ENCODE measurements around the gene MYO9B.
A peak's percentile ranks its signal among the peaks of the same experiment; 100 is the strongest.

The MYO9B gene

DNA sequence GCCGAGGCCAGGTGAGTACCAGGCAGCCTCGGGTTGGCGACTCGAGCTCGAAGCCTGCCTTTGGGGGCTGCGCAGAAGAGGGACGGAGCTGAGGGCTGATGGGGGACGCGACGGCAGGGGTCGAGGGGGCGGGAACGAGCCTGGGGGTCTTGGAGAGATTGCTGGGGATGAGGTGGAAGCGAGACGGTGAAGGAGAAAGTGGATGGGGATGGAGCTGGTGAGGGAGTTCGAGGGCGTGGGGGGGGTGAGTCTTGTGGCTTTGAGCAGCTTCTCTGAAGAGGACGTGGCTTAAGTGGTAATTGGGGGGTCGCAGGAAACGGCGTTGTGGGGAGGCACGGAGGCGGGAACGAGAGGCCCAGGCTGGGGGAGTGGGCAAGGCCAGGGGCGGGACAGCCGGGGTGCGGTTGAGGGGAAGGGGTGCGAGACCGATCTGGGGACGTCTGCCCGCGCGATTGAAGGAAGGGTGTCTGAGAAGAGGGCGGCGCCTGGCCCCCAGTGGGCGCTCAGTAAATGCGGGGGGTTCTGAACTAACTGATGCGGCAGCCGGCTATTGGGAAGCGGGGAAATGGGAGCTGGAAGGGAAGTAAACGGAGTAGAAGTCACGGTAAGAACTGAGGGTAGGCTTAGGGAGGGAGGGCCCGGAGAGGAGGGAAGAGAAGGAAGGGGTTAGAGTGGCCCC lies 426 bp downstream of the MYO9B start:
- ATAC-seq (no peak), DNase-seq (peak; percentile 60)
- H3K4me1 Mint-ChIP-seq: peaks cover 65% of the 10 kb centered on the region
- H3K36me3 Mint-ChIP-seq (ENCODE audit: low read depth): peaks cover 22% of the 10 kb centered on the region
- H3K27ac Mint-ChIP-seq: peak overlapping the region; percentile 84
- no peaks in the 10 kb centered on the region for H3K27me3 Mint-ChIP-seq
- H3K9me3 Mint-ChIP-seq: no peaks in the 10 kb centered on the region
- peak overlapping the region; percentile 99 for H3K4me3 Mint-ChIP-seq

DNA sequence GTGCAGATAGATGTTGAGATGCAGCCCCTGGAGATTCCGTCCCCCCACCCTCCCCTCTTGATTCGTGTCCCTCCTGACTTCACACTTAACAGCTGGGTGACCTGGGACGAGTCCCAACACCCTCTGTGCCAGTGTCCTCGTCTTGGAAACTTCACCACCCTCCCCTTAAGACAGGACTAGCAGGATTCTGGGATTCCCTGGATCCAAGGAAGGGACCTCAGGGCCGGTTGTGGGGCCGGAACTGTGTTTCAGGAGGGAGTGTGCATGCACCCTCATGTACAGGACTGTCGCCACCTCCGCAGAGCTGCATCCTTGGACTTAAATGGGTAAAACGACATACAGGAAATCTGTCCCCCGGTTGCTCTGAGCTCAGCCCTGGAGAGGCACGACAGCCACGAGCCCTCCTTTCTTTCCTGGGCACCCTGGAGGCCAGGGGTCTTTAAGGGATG lies 990 bp downstream of the MYO9B start:
- Mint-ChIP-seq H3K36me3 (ENCODE audit: low read depth) (peaks cover 17% of the 10 kb centered on the region), H3K4me1 (peaks cover 68% of the 10 kb centered on the region), H3K27ac (peak overlapping the region; percentile 84), H3K4me3 (peak overlapping the region; percentile 99), H3K9me3 (no peaks in the 10 kb centered on the region), H3K27me3 (no peaks in the 10 kb centered on the region)
- DNase-seq: peak; percentile 31
- no peak for ATAC-seq

DNA sequence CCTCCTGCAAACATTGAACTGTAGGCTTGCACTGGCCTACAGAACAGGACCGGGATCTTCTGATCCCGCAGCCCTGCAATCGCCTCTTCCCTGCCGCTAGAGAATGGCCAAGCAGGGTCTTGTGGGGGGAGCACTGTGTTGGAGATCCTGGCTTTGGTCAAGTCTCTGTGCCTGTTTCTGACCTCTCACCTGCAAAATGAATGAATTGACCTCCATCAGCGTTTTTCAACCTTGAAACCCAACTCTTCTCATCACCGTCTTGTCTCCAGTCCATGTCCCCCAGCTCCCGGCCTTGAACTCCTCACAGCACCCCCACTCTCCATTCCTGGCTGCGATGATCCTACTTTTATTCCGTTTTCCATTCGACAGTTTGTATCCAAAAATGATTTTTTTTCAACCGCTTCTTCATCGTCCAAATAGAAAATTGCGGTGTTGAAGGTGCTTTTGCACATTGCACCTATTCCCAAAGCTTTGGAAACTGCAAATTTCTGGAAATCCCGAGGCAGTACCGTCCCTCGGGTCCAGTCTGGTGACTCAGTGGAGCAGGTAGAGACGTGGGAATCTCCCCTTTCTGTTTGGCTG lies 2.0 kb downstream of the MYO9B start:
- Mint-ChIP-seq H3K27ac (peak overlapping the region; percentile 13), H3K27me3 (no peaks in the 10 kb centered on the region), H3K36me3 (ENCODE audit: low read depth) (peaks cover 16% of the 10 kb centered on the region), H3K9me3 (no peaks in the 10 kb centered on the region), H3K4me3 (peak overlapping the region; percentile 99), H3K4me1 (peaks cover 76% of the 10 kb centered on the region)
- DNase-seq (no peak), ATAC-seq (no peak)

DNA sequence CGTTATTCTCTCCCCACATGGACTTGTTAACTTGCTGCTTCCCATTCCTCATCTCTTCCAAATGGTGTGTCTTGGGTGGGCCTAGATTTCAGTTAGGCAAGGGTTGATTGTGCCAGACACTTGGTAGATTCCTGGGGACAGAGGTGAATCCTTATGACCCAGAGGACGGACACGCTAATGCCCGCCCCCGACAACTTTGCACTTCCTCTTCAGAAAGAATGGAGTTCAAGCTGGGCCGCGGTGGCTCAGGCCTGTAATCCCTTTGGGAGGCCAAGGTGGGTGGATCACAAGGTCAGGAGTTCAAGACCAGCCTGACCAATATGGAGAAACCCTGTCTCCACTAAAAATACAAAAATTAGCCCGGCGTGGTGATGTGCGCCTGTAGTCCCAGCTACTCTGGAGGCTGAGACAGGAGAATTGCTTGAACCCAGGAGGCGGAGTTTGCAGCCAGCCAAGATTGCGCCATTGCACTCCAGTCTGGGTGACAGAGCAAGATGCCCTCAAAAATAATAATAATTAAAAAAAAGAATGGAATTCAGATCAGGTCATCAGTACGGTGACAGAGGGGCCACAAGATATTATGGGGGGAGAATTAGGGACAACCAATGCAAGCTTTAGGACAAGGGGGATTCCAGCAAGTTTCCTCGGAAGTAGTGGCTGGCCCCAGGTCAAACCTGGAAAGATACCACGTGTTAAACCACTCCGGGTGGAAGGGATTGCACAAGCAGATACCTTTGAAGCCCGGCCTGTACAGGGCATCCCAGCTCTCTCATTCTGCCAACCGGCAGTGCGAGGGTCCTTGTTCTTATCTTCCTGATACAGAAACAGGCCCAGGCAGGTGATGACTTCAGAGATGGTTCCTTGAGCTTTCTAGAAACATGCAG lies 2.7 kb downstream of the MYO9B start:
- DNase-seq (no peak), ATAC-seq (no peak)
- Mint-ChIP-seq H3K4me3 (peak overlapping the region; percentile 58), H3K36me3 (ENCODE audit: low read depth) (peaks cover 8% of the 10 kb centered on the region), H3K27ac (no peak overlapping the region), H3K9me3 (no peaks in the 10 kb centered on the region), H3K4me1 (peaks cover 75% of the 10 kb centered on the region), H3K27me3 (no peaks in the 10 kb centered on the region)

DNA sequence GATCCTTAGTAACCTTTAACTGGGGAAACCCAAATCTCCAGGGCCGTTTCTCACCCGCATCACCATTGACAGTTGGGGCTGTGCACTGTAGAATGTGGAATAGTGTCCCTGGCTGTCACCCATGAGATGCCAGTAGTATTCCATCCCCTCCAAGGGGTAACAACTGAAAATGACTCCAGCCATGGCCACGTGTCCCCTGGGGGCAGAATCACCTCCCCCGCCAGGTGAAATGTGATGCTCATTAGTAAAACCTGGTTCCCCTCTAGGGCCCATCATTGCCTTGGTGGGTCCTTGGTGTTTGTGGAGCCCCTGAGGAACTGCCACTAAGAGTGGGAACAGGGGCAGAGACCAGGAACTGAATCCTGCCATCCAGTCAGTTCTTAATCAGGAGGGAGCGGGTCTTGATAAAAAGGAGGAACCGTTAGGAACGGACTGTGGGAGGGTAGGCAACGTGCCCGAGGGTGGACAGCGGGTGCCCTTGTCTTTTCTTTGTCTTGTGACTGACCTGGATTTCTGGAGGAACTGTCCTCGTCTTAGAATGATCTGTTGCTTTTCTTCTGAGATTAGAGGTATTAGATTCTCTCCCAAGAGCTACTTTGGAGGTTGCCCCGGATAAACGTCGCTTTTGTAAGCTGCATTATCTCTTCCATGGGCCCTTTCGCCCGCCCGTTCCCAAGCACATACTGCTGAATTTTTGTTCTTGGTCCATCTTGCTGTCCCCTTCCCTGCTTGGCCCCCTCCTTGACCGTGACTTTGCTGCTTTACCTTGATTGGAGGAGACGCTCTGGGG lies 3.5 kb downstream of the MYO9B start:
- Mint-ChIP-seq H3K4me3 (peak overlapping the region; percentile 56), H3K4me1 (peaks cover 67% of the 10 kb centered on the region), H3K9me3 (no peaks in the 10 kb centered on the region), H3K36me3 (ENCODE audit: low read depth) (peaks cover 3% of the 10 kb centered on the region), H3K27ac (peak overlapping the region; percentile 76), H3K27me3 (no peaks in the 10 kb centered on the region)
- DNase-seq: peak; percentile 11
- no peak for ATAC-seq

DNA sequence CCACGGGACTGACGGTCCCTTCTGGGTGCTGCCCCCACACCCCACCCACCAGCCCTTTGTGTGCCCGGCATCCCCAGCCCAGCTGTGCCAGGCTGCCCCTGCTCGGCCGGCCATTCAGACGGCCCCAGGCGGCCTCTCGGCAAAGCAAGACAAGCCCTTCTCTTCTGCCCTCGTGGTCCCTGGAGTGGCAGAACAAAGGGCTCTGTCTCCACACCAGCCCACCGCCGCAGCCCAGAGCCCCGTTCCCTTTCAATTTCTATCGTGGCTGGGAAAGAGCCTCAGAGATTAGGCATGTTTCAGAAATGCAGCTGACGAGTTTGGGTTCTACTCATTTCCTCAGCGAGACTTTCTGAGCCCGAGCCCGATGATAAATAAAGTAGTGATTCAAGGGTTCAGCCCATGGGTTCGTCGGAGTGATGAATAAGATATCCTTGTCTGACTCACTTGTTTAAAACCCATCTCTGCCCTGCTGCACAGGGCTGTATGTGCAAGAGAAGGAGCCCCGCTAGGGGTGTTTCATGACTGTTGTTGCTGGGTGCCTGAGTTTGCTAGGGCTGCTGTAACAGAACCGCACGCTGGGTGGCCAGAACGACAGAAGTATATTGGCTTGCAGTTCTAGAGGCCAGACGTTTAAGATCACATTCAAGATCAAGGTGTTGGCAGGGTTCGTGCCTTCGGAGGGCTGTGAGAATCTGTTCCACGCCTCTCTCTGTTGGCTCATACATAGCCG lies 4.3 kb downstream of the MYO9B start:
- Mint-ChIP-seq H3K4me1 (peaks cover 60% of the 10 kb centered on the region), H3K27ac (peak overlapping the region; percentile 76), H3K4me3 (peak overlapping the region; percentile 56), H3K36me3 (ENCODE audit: low read depth) (peaks cover 3% of the 10 kb centered on the region), H3K9me3 (no peaks in the 10 kb centered on the region), H3K27me3 (no peaks in the 10 kb centered on the region)
- ATAC-seq (peak; percentile 86), DNase-seq (peak; percentile 70)

DNA sequence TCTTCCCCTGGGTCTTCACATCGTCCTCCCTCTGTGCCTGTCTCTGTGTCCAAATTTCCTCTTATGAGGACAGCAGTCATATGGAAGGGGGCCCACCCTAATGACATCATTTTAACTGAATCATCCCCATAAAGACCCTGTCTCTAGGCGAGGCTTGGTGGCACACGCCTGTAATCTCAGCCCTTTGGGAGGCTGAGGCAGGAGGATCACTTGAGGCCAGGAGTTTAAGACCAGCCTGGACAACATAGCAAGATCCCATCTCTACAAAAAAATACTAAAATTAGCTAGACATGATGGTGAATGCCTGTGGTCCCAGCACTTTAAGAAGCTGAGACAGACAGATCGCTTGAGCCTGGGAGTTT lies 4.8 kb downstream of the MYO9B start:
- peaks cover 60% of the 10 kb centered on the region for H3K4me1 Mint-ChIP-seq
- ATAC-seq: no peak
- peak overlapping the region; percentile 59 for H3K27ac Mint-ChIP-seq
- H3K9me3 Mint-ChIP-seq: no peaks in the 10 kb centered on the region
- no peak for DNase-seq
- H3K36me3 Mint-ChIP-seq (ENCODE audit: low read depth): peaks cover 3% of the 10 kb centered on the region
- H3K4me3 Mint-ChIP-seq: peak overlapping the region; percentile 56
- H3K27me3 Mint-ChIP-seq: no peaks in the 10 kb centered on the region

DNA sequence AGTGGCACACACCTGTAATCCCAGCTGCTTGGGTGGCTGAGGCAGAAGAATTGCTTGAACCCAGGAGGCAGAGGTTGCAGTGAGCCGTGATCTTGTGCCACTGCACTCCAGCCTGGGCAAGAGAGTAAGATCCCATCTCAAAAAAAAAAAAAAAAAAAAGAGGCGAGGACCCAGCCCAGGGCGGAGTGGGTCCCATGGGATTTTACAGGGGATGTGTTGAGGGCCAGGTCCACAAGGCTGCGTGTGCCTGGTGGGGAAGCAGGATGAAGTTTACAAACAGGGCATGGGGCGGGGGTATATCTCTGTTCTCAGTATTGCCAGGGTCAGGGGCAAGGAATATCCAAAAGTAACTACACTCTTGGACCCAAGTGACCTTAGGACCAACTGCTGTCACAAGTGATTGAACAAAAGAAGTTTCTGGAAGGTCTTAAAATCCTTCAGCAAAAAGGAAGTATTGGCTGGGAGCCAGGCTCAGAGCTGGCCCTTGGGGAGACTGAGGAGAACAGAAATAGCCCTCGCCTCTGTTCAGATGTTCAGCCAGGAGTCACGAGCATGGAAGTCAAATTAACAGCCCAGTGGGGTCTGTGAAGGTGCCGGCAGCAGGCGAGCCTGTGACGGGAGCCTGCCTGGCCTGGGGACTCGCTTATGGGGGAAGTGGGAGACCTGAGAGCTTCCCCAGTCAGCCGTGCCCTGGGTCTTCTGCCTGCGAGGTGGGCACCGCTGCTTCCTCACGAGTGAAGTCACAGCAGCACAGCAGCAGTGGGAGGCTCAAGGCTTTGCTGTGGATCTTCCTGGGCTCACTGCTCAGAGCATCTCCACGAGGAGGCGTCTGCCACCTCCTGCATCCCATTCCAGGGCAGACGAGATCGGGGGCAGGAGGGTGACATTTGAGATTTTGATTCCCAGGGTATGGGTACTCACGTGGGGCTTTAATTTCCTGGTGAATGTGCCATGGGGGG lies 6.4 kb downstream of the MYO9B start:
- H3K36me3 Mint-ChIP-seq (ENCODE audit: low read depth): peaks cover 4% of the 10 kb centered on the region
- no peak overlapping the region for H3K27ac Mint-ChIP-seq
- DNase-seq (no peak), ATAC-seq (no peak)
- no peaks in the 10 kb centered on the region for H3K9me3 Mint-ChIP-seq
- no peaks in the 10 kb centered on the region for H3K27me3 Mint-ChIP-seq
- H3K4me1 Mint-ChIP-seq: peaks cover 57% of the 10 kb centered on the region
- H3K4me3 Mint-ChIP-seq: no peak overlapping the region

DNA sequence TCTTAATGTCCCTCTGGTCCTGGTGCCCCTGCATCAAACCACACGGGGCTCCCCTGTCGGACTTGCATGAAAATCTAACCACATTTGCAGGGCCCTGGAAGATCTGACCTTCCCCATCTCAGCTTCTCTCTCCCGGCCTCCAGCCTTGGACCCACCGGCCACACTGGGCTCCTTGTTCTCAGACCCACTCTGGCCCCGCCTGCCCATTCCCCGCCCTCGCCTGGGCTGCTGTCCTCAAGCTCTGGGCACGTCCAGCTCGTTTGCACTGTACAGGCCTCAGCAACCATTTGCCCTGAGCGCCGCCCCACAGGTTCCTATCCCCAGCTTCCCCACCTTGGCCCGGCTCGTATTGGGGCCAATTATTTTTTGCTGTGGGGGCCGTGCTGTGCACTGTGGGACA lies 10.5 kb downstream of the MYO9B start:
- no peak overlapping the region for H3K4me3 Mint-ChIP-seq
- no peaks in the 10 kb centered on the region for H3K9me3 Mint-ChIP-seq
- peaks cover 6% of the 10 kb centered on the region for H3K36me3 Mint-ChIP-seq (ENCODE audit: low read depth)
- ATAC-seq (no peak), DNase-seq (no peak)
- no peak overlapping the region for H3K27ac Mint-ChIP-seq
- peaks cover 43% of the 10 kb centered on the region for H3K4me1 Mint-ChIP-seq
- H3K27me3 Mint-ChIP-seq: no peaks in the 10 kb centered on the region

DNA sequence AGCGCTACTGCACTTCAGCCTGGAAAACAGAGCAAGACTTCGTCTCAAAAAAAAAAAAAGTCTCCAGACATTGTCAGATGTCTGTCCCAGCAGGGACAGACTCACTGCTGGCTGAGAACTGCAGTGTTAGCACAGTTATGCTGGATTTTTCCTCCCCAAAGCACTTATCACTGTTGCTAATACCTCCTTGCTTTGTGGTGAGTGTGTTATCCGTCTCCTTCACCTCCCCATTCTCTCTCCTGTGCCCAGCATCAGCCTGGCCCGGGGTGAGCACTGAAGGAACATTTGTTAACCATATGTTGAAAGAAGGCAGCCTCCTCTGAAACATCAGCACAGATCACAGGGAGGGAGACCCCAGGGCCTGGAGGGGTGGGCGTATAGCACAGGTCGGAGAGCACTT lies 11.3 kb downstream of the MYO9B start:
- no peak overlapping the region for H3K4me3 Mint-ChIP-seq

DNA sequence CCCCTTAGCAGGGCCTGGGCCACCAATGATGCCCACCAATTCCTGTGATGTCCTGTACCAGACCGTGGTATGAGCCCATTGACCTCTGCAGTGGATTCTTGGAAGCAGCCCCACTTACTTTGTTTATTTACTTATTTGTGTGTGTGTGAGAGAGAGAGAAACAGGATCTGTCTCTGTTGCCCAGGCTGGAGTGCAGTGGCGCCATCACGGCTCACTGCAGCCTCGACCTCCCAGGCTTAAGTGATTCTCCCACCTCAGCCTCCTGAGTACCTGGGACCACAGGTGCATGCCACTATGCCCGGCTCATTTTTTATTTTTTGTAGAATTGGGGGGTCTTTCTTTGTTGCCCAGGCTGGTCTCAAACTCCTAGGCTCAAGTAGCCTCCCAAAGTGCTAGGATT lies 13.0 kb downstream of the MYO9B start:
- Mint-ChIP-seq H3K4me1 (peaks cover 38% of the 10 kb centered on the region), H3K27ac (no peak overlapping the region), H3K4me3 (no peak overlapping the region), H3K36me3 (ENCODE audit: low read depth) (peaks cover 6% of the 10 kb centered on the region), H3K27me3 (no peaks in the 10 kb centered on the region), H3K9me3 (no peaks in the 10 kb centered on the region)
- DNase-seq (no peak), ATAC-seq (no peak)

More for the DNA sequence above, 11.3 kb downstream of the MYO9B start:
- no peak for ATAC-seq
- no peaks in the 10 kb centered on the region for H3K9me3 Mint-ChIP-seq
- H3K4me1 Mint-ChIP-seq: peaks cover 43% of the 10 kb centered on the region
- DNase-seq: no peak
- H3K27ac Mint-ChIP-seq: no peak overlapping the region
- no peaks in the 10 kb centered on the region for H3K27me3 Mint-ChIP-seq
- peaks cover 6% of the 10 kb centered on the region for H3K36me3 Mint-ChIP-seq (ENCODE audit: low read depth)

DNA sequence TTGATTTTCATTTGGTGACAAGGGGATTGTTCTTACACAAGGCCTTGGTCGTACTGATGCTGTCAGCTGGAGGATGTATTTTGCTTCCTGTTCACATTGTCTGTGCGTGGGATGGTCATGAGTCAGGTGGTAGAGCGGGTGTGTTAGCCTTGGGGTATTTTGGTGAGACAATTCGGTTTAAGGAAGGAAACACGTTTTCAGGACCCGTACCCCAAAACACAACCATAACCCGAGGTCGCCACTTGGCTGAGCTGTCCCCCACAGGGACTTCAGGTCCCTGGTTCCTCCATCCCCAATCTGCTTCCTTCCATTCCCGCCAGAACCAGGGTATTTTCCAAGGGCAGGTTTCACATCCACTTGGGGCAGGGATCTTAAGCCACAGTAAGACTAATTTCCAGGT lies 15.0 kb downstream of the MYO9B start:
- H3K4me3 Mint-ChIP-seq: peak overlapping the region; percentile 1
- H3K9me3 Mint-ChIP-seq: no peaks in the 10 kb centered on the region
- peaks cover 12% of the 10 kb centered on the region for H3K36me3 Mint-ChIP-seq (ENCODE audit: low read depth)
- DNase-seq (no peak), ATAC-seq (peak; percentile 84)
- no peaks in the 10 kb centered on the region for H3K27me3 Mint-ChIP-seq
- H3K4me1 Mint-ChIP-seq: peaks cover 43% of the 10 kb centered on the region
- peak overlapping the region; percentile 23 for H3K27ac Mint-ChIP-seq

DNA sequence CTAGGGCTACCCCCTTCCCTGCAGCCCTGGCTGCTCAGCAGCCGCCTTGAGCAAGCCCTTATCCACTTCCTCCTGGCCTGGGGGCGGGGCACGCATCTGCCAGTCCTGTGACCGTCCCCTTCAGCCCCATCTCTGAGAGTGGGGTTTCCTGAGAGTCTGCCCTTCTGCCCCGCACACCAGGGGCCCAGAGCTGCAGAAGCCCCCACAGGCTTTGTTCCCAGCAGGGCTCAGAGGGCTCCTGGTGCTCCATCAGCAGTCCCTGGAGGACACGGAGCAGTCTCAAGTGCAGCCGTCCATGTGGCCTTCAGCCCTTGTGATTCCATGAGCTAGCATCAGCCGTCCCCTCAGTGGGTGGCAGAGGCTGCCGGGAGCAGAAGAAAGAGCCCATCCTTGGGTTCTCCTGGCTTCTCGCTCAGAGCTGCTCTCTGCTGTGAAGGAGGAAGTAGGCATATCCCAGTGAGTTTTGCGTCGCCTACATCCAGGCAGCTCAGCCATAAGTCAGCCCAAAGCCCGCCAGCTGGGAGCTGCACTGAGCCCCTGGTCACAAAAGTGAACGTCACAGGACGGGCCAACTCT lies 16.3 kb downstream of the MYO9B start:
- no peak overlapping the region for H3K4me3 Mint-ChIP-seq
- H3K36me3 Mint-ChIP-seq (ENCODE audit: low read depth): peaks cover 12% of the 10 kb centered on the region
- H3K27ac Mint-ChIP-seq: no peak overlapping the region
- H3K9me3 Mint-ChIP-seq: no peaks in the 10 kb centered on the region
- peaks cover 44% of the 10 kb centered on the region for H3K4me1 Mint-ChIP-seq
- DNase-seq: no peak
- H3K27me3 Mint-ChIP-seq: no peaks in the 10 kb centered on the region
- peak; percentile 37 for ATAC-seq
